GM21447 (cell line): ENCODE results near the gene FMO3.

Experiments used
- ATAC-seq: cut with Tn5 transposase; IDR thresholded peaks from one replicate; pipeline ENCODE4 v1.9.1; 2021; ENCODE audit not compliant: unreplicated experiment

The FMO3 gene

DNA sequence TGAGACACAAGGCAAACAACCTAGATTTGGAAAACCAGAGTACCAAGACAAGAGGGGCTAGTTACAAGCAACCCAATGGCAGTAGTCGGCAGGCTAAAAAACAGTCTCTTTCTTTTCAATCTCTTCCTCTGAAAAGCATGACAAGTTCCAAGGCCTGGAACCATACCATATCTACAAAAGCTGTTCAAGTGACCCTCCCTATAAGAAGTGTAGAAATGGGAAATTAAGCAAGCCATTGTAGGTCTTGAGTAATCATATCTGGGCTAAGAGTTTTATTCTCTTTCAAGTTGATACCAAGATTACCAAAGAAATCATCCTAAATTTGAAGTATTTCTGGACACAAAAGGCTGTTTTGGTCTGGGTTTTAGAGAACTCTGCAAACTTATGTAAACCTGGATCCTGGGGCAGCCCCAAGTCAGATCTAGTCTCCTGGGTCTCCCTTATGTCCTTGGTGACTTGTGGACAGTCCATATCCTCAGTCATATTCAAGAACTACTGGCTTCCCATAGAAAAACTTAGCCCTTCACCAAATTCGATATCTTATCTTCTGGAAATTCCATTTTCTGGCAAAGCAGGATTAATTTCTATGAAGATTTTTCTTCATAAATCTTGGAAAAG is 24.7 kb downstream of the FMO3 start:
- ATAC-seq = no peak

DNA sequence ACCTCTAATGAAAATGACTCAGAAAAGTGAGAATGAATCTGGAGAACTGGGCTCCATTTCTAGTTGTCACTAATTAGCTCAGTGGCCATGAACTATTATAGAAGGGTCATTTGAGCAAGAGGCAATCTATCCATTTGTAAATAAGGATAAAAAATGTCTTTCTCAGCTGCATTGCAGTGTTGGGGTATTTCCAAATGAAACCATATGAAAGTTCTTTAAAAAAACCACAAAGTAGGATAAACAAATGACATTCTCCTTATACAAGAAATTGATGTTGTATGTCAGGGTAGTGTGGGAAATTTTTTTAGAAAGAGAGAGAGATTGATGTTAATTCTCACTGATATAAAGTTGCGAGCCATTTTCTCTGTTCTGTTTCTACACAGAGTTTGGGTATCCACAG is 26.0 kb downstream of the FMO3 start:
- no peak for ATAC-seq

DNA sequence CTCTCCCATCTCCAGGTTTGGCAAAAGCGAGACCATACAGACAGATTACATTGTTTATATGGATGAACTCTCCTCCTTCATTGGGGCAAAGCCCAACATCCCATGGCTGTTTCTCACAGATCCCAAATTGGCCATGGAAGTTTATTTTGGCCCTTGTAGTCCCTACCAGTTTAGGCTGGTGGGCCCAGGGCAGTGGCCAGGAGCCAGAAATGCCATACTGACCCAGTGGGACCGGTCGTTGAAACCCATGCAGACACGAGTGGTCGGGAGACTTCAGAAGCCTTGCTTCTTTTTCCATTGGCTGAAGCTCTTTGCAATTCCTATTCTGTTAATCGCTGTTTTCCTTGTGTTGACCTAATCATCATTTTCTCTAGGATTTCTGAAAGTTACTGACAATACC is 26.4 kb downstream of the FMO3 start:
- no peak for ATAC-seq

DNA sequence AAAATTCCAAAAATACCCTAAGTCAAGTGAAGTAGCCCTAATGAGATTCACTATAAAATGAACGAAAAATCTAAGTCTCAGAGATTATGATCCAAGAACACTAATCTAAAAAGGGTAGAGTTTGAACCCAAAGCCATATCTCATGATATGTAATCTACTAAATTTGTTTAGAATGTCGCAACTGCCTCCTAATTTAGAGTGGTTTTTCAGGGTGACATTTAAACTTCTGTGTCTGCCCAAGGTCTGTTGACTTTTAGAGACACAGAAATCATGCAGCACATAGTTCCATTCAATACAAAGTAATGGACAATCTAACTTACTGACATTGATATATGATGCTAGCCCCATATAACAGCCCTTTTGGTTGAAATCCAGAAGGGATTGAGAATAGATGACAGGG is 28.9 kb downstream of the FMO3 start:
- no peak for ATAC-seq

DNA sequence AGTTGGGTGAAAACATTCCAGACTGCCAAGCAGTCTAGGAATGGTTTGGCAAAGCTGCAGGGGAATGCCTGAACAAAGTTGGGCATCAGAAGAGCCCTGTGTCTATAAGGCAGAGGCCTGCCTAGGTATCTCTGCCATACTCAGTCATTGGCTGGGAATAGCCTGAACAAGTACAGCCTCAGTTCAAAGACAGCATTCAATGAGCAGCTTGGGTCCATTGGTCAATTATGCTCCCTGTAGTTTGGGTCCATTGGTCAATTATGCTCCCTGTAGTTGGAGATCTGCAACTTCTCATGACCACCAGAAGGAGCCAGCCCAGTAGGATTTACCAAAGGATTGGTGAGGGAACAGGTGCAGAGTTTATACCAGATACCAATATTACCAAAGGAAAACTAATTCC is 31.6 kb downstream of the FMO3 start:
- ATAC-seq = no peak

DNA sequence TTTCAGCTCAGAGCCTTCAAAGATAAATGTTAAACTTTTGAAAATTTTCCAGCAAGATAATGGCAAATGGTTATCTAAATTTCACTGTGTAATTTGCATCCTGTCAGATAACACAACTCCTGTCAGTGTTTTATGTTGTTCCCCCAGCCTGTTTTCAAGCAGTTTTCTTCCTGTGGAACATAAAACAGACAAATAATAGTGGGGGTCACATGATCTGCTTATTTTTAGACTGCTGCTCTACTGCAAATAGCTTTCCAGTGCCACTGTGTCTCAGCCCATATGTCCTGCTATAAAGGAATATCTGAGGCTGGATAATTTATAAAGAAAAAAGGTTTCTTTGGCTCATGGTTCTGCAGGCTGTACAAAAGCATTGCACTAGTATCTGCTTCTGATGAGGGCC is 32.2 kb downstream of the FMO3 start:
- no peak for ATAC-seq

DNA sequence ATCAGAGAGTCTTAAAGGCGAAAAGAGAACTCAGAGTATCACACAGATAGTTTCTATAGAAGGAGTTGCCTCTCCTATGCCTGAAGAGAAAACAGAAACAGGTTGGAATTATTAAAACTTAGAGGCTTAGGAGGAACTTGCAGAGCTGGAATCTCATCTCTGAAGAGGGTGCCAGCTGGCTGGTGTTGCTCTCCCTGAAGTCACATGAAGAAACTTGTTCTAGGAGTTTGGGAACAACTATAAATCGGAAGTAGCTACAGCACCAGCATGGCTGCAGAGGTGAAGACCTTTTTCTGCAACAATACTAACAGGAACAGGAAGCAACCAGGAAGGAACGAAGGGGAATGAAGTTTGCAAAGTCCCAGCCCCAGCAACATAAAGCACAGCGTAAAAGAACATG is 35.8 kb downstream of the FMO3 start:
- ATAC-seq = no peak

DNA sequence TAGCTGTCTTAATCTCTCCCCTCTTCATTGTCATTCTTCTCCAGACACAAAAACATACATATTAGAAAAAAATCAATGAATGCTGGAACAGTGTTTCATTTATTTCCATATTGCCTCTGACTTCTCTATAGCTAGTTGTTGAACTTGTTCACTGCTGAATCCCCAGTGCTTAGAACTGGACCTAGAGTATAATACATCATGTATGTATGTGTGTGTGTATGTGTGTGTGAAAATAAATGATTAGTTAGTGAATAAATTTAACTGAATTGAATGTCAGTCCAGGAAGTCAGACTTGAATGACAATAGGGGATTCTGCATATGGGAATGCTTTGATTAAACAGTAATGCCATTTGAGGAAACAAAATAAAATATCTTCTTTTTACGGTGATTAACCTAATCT is 36.4 kb downstream of the FMO3 start:
- no peak for ATAC-seq

DNA sequence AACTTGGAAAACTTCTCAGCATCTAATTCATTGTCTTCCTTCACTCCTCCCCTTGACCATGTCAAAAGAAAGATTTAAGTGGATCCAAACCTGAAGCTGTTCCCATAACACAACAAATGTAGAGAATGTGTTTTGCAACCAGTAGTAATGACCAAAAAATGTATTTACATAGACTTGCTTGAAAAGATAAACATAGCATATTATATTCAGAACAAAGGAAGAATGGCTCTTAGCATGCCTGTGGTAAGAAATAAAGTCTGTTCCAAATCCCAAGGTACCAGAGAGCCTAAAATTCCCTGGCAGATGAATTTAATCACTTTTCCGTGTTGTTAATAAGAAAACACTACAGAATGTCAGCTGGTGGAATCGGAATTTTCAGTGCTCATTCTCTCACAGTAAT is 36.8 kb downstream of the FMO3 start:
- ATAC-seq = no peak

DNA sequence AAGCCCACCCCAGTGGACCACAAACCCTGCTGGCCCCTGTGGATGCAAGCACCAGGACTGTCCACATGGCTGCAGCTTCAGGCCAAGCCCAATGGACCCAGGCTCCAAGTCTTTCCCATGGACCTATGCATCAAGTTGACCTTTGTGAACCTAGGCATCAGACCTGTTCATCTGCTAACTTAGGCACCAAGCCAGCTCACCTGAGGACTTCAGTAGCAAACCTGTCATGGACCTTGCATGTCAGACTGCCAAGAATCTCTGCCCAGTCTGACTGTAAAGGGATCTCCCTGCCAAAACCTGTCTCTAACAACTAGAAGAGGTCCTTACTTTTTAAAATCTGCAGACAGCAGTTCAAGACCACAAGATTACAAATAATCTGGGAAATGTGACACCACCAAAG is 37.8 kb downstream of the FMO3 start:
- no peak for ATAC-seq

DNA sequence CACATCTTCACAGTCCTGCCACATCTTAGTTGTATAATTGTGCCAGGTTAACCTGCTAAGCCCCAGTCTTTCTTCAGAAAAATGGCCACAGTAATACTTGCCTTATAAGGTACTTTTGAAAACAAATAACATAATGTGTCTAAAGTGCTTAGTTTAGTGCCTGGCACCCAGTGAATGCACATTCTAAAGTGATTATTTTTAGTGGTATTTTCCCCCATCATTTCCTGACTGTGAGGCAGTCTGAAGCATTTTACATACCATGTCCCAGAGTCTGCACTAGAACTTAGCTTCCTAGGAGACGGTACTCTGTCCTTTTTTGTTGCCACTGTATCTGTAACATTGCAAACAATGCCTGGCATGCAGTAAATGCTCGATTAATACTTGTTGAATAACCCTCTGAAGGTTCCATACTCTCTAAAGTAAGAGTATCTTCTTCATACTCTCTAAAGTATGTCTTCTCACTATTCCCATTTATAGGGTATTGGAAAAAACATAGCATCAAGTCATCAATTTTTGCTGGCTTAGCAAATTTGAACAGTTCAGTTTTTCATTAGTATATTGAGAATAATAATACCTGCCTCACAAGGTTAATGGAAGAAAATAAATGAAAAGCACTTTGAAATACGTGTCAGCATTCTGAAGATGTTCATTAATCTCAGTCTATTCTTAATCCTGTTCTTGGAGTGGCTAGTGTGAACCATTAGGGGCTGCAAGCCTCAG is 43.7 kb downstream of the FMO3 start:
- ATAC-seq = no peak

DNA sequence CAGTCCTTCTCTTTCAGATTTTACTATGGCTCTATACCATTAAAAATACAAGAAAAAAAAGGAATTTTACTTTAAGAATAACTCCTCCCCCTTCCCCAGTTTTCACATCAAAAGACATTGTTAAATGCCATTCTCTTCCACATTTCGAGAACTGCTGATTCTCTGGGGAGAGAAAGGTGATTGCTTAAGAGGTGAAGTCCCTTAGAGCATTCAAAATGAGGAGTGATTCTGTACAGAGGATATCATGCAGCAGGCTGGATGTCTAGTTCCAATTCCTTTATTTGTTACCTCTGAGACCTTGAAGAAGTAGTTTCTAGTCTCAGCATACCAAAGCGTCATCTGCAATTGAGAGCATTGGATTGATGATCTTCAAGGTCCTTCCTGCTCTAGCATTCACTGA is 46.9 kb downstream of the FMO3 start:
- ATAC-seq = no peak

DNA sequence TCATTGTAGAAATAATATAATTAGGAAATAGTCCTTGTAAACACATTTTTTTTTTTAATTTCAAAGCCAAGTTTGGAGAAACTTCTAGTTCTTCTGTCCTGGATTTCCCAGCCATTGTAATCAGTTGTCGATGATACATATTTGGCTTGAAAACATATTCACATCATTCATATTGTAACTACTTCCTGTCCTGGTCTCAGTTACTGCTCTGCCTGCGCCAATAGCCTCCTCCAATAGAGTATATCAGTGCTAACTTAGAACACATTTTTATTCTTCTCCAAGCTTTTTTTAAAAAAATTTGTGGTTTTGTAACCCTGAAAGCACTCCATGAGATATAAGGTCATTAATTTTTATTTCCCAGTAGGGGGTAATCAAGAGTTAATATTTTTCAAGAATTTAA is 48.3 kb downstream of the FMO3 start:
- ATAC-seq = no peak

DNA sequence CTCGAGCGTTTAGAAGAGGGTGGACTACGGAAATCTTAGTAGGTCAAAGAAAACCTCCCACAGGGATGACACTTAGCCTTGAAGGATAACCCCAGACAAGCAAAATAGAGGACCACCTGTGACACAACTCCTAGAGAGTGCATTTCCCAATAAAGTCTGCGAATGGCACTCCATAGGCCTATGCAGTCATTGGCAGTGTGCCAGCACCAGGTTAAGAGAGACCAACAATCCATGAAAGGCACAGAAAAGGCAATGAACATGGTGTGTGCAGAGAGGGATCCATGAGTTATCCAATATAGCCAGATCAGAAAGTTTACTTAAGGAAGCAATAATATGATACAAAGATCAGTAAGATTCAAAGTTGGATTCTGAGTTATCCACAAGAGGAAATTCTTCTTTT is 49.2 kb downstream of the FMO3 start:
- no peak for ATAC-seq

DNA sequence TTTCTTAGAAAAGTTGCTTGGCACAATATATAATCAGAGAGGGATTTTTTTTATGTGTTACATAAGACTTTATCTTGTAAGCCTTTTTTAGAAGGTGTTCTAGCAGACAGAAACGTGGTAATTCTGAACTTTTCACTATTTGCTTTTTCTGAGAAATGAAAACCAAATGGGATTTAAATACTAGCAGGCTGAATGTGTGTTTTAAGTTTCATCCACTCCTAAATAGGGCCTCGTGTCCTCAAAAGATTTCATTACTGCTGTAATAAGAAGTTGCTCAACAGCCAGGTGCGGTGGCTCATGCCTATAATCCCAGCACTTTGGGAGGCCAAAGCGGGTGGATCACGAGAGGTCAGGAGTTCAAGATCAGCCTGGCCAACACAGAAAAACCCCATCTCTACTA is 49.7 kb downstream of the FMO3 start:
- no peak for ATAC-seq

DNA sequence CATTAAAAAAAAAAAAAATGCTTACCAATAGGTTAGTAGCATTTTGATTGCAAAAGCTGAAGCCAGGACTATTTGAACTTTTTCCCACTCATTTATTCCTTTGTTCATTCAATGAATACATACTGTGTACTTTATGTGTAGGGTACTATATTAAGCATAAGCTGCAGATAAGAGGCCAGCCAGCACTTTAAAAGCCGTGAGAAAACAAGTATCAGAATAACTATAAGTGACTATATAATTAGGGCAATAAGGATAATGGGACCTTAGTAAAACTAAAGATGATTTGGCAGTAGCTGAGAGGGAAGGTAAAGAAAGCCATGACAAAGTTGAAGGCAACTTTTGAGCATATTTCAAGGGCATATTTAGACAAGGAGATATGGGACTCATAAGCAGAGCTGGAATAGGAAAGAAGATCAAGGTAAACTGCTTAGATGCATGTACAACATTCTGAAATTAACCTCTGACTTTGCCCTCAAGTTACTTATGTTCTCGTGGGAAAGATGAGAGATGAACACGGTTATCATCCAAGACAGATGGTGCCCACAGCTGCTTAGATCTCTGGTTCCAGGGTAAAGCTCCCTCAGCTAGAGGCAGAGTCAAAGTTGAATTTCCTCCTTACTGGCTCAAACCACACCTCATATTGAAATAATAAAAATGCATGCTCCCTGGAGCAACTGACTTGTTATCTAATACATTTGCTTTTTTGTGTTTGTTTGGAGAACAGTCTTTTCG is 50.4 kb downstream of the FMO3 start:
- no peak for ATAC-seq

DNA sequence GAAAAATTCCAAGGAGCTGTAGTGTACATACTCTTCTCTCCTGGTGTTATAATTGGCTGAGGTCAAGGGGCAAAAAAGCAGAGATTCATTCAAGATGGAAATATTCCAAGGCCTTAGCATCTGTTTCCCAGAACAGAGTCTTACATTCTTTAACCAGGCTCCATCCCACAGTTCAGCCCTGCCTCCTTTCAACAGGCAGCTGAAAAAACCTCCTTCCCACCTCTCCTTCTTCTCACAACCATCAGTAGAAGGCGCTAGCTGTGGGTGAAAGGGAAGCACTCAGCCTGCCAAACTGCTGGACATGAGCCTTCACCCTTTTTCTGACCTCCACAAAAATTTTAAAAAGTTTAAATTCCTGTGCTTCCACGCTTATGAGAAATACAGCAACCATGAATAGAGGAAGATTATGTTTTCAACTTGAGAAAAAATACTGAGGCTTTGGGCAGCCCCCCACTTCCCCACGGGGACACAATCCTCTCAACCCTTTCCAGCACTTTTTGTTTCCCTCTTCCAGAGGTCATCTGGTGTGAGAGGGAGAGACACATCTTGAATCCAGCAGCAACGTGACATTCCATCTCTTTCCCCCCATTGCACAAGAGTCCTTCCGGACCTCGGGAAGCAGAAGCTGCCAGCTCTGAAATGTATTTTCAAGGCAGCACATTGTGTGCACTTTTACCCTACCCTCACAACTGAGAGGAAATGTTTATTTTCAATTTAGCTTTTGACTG is 51.1 kb downstream of the FMO3 start:
- no peak for ATAC-seq

DNA sequence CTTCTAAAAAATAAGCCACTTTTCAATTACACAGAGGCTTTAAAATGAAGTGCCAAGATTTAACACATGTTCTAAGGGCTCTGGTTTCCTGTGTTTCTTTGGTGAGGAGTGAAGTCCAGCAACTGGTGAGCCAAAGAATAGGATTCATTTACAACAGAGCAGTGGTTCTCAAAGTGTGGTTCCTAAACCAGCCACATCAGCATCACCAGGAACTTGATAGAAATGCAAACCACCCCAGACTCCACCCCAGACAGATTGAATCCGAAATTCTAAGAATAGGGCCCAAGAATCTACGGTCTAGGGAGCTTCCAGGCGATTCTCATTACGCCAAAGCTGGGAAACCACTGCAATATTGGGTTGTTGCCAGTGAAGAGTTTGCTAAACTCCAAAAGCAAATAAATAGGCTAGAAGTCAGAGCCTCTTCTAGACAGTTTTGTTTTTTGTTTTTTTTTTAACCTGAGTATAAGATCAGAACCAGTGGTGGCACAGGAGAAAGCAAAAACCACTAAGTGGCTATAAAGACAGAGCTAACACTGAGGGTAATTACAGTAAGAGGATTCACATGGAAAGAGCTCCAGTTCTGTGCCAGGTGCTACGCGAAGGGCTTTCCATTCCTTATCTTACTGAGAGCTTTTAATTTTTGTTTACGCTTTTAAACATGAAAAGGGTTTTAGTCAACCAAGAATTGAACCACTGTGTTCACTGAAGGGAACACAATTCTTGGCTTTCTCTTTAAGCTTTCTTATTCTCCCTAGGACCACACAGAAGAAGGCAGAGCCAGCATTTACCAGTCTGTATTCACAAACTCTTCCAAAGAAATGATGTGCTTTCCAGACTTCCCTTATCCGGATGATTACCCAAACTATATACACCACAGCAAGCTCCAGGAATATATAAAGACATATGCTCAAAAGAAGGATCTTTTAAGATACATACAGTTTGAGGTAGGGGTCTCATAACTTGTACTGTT is 52.0 kb downstream of the FMO3 start:
- no peak for ATAC-seq

DNA sequence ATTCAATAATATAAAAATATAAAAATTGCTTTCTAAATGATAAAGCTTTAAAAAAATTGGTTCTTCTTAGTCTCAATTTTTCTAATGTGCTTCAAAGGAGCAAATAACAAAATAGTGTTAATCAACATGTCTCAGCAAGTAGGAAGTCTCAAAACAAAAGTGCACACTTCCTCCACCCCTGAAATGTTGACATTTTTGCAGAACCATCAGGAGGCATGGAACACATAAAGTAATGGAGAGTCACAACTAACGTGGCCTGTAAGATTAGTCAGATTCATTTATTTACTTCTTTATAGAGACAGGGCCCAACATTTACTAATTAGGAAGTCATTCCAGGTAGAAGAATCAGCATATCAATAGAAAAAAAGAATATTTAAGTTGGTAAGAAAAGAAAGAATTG is 59.5 kb downstream of the FMO3 start:
- no peak for ATAC-seq

DNA sequence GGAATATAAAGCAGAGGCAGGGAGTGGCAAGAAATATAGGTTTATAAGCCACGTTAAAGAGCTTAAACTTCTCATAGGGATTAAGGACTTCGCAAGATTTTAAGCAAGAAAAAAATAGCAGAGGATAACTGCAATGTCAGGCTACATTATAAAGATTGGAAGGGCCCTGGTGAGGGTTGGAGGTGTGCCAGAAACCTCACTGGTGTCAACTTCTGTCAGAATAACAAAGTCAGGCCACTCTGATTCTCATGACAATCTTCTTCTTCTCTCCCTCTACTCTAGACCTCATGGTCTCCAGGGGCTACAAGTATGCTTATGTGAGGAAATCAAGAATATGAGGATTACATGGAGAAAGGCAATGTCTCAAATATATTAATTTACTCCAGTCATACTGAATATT is 61.8 kb downstream of the FMO3 start:
- ATAC-seq = no peak

DNA sequence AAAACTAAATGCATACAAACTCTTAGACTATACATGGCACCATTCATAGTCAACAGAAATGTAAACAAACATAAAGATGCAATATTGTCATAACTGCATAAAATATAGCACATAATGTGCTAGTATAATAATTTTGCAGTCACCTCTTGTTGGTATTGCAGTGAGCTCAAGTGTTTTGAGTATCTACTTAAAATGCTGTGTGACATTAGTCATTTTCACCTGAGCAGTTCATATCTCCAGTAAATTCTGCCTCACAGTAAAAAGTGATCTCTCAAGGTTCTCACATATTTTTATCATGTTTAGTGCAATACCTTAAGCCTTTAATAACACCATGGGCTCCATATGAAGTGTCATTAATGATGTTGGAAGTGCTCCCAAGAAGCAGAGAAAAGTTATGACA is 64.8 kb downstream of the FMO3 start:
- ATAC-seq = no peak
